Stimulated activated naive CD4-positive, alpha-beta T cell (primary cell): ENCODE data around the gene SIK2.
A peak's percentile ranks its signal among the peaks of the same experiment; 100 is the strongest.

Experiments
- DNase-seq, 6 experiments: peaks; one replicate each; lab custom pipeline; 2025; lab: John Stamatoyannopoulos, UW

SIK2 gene

GRCh38 chr11:111582163-111582562 lies 20.1 kb upstream of the SIK2 start:
- no peak for DNase-seq

GRCh38 chr11:111582881-111583280 lies 19.4 kb upstream of the SIK2 start:
- no peak for DNase-seq

- DNase-seq, result no peak
Observed at GRCh38 chr11:111585371-111585770, 16.9 kb upstream of the SIK2 start.

- peak; percentile 15 to 61 (median 28) for DNase-seq
Observed at GRCh38 chr11:111586388-111586831, 15.8 kb upstream of the SIK2 start.

- DNase-seq, result no peak
Observed at GRCh38 chr11:111589114-111589513, 13.1 kb upstream of the SIK2 start.

- DNase-seq, result no peak
Observed at GRCh38 chr11:111589886-111590499, 12.3 kb upstream of the SIK2 start.

GRCh38 chr11:111591187-111591960 lies 10.9 kb upstream of the SIK2 start:
- no peak for DNase-seq

- no peak for DNase-seq
Observed at GRCh38 chr11:111592491-111592890, 9.8 kb upstream of the SIK2 start.

- DNase-seq, result no peak
Observed at GRCh38 chr11:111596319-111596718, 5.9 kb upstream of the SIK2 start.

- no peak for DNase-seq
Observed at GRCh38 chr11:111598148-111598547, 4.1 kb upstream of the SIK2 start.

GRCh38 chr11:111598559-111598958 lies 3.7 kb upstream of the SIK2 start:
- DNase-seq, result no peak

GRCh38 chr11:111601636-111601978 lies 642 bp upstream of the SIK2 start:
- no peak for DNase-seq

- peak in 4 of 6 experiments; percentile 35 to 48 (median 44) for DNase-seq
Observed at GRCh38 chr11:111602865-111603610, 789 bp downstream of the SIK2 start.

- DNase-seq, result no peak
Observed at GRCh38 chr11:111603611-111604130, 1.4 kb downstream of the SIK2 start.

- DNase-seq, result peak in 2 of 6 experiments; percentile 14 to 15
Observed at GRCh38 chr11:111604392-111605009, 2.3 kb downstream of the SIK2 start.

- no peak for DNase-seq
Observed at GRCh38 chr11:111605681-111606080, 3.4 kb downstream of the SIK2 start.

GRCh38 chr11:111606986-111607385 lies 4.7 kb downstream of the SIK2 start:
- DNase-seq, result no peak

GRCh38 chr11:111607751-111608150 lies 5.5 kb downstream of the SIK2 start:
- DNase-seq, result no peak

- no peak for DNase-seq
Observed at GRCh38 chr11:111612224-111612623, 10.0 kb downstream of the SIK2 start.

GRCh38 chr11:111617286-111617685 lies 15.0 kb downstream of the SIK2 start:
- no peak for DNase-seq

- no peak for DNase-seq
Observed at GRCh38 chr11:111620518-111620917, 18.3 kb downstream of the SIK2 start.

GRCh38 chr11:111623527-111624030 lies 21.3 kb downstream of the SIK2 start:
- no peak for DNase-seq
